Fibroblast of lung (primary cell): ENCODE measurements around the gene MUC6. TPM values are rescaled to one million over a fixed set of nuclear protein-coding genes. Genes with fewer than 3 reads are reported as not detected.

ENCODE experiments used
- DNase-seq, 2 donors: peaks; one replicate each; pipeline versions ENCODE4 v3.0.0 to v3.0.0-alpha.2; 2010; ENCODE audit warnings: low read depth in 2 of 2
- H2AFZ ChIP-seq: 2 replicates; pipeline ENCODE4 v1.5.1; 2012; ENCODE audit warnings: low read length, control low read depth, inconsistent platforms
- H3K27ac ChIP-seq: 2 replicates; pipeline ENCODE4 v1.5.1; 2011; ENCODE audit warnings: low read length, control low read depth; ENCODE audit not compliant: insufficient read depth
- H3K27me3 ChIP-seq: 2 replicates; pipeline ENCODE4 v1.5.1; 2011; ENCODE audit warnings: mild to moderate bottlenecking, low read length; ENCODE audit not compliant: control insufficient read depth, insufficient read depth
- H3K36me3 ChIP-seq: 2 replicates; pipeline ENCODE4 v1.5.1; 2011; ENCODE audit warnings: low read length; ENCODE audit not compliant: control insufficient read depth, insufficient read depth
- H3K4me1 ChIP-seq: 2 replicates; pipeline ENCODE4 v1.5.1; 2011; ENCODE audit warnings: low read length; ENCODE audit not compliant: control insufficient read depth, insufficient read depth; ENCODE audit errors: extremely low read depth
- H3K4me2 ChIP-seq: 2 replicates; pipeline ENCODE4 v1.5.1; 2011; ENCODE audit warnings: low read length, control low read depth; ENCODE audit not compliant: insufficient read depth; ENCODE audit errors: extremely low read depth
- H3K4me3 ChIP-seq, 4 experiments: fragments of 200-600 bp in 1 of 4; sonication (generic) in 1 of 4; replicated peaks in 1 of 4; 2 replicates each; pipeline ENCODE4 v1.5.1; 2011 to 2016; ENCODE audit warnings: low read length in 4 of 4, low read depth in 3 of 4, mild to moderate bottlenecking in 3 of 4, control low read depth in 2 of 4, inconsistent platforms in 1 of 4, mixed read lengths in 1 of 4; ENCODE audit not compliant: insufficient read depth in 1 of 4; ENCODE audit errors: control extremely low read depth in 1 of 4
- H3K79me2 ChIP-seq: 2 replicates; pipeline ENCODE4 v1.5.1; 2012; ENCODE audit warnings: mild to moderate bottlenecking, low read length, inconsistent platforms; ENCODE audit not compliant: control insufficient read depth, insufficient read depth
- H3K9ac ChIP-seq: 2 replicates; pipeline ENCODE4 v1.5.1; 2011; ENCODE audit warnings: mild to moderate bottlenecking, low read length, control low read depth; ENCODE audit not compliant: insufficient read depth
- H3K9me3 ChIP-seq: 2 replicates; pipeline ENCODE4 v1.5.1; 2012; ENCODE audit warnings: low read depth, low read length; ENCODE audit not compliant: control insufficient read depth, insufficient read depth
- H4K20me1 ChIP-seq: 2 replicates; pipeline ENCODE4 v1.5.1; 2011; ENCODE audit warnings: low read length; ENCODE audit not compliant: control insufficient read depth, insufficient read depth; ENCODE audit errors: extremely low read depth
- EZH2 ChIP-seq: IDR thresholded peaks from 2 replicates; pipeline ENCODE4 v1.5.1; 2012; ENCODE audit warnings: low read length, control low read depth, mild to moderate bottlenecking; ENCODE audit errors: missing control alignments
- polyA plus RNA-seq, 2 donors: library from polyadenylated mRNA; depleted of rRNA in 1 of 2; stranded (reverse) in 1 of 2; unstranded in 1 of 2; fragments of >200 nt; gene quantifications; 2 replicates each; pipeline ENCODE4 v1.2.1, GENCODE V29; 2011 to 2012; ENCODE audit warnings: missing spikeins in 1 of 2
- total RNA-seq: library from RNA; depleted of rRNA; stranded (reverse); fragments of >200 nt; gene quantifications from 2 replicates; pipeline ENCODE4 v1.2.1, GENCODE V29; 2014
- TF ChIP-seq, protein P1 (sequence below), 2 donors: IDR thresholded peaks in 1 of 2; conservative IDR thresholded peaks in 1 of 2; 1 replicate in 1 of 2; 2 replicates in 1 of 2; pipeline ENCODE4 v1.5.1; 2011 to 2012; ENCODE audit warnings: low read length in 2 of 2, control low read depth in 1 of 2, inconsistent platforms in 1 of 2, low read depth in 1 of 2, mild to moderate bottlenecking in 1 of 2

The MUC6 gene
- total and polyA plus RNA-seq, 2 donors (not counting 1 experiment from before 2014, with no cell fraction given) = not detected

DNA sequence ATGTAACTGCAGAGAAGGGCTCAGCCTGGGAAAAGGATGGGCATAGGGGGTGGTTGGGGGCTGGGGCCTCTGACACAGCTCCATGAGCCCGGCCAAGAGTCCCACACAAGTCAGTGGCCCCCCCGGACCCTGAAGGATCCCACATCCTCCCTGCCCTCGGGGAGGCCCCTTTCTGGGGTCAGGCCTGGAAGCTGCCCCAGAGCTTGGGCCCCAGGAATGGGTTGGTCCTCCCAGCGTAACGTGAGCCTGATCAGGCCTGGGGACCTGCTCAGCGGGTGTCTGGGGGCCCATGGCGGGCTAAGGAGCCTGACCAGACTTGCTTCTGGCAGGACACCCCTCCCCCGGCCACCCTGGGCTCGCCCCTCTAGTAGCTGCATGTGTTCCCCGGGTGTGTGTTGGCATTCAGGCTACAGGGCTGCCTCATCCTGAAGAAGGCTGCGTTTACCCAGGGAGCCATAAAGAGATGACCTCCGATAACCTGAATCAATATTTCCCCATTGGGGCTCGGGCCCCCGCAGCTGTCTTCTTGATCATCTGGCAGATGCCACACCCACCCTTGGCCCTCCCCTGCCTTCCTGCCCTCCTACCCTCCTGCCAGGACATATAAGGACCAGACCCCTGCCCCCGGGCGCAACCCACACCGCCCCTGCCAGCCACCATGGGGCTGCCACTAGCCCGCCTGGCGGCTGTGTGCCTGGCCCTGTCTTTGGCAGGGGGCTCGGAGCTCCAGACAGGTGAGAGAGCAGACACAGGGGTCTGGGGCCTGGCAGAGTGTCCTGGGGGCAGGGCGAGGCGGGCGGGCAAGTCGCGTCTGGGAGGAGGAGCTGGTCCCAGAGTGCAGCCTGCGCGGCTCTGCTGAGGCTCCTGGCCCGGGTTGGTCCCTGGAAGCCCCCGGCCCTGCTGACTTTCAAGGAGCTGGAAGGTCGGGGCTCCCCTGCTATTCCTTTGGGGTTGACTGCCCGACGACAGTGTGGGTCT lies 38.0 kb upstream of the MUC6 start, which contains the start of gene MUC2:
TSS of gene MUC2 (plus strand) at position 631 of the 978 bp plus-strand sequence.
- no peak for DNase-seq
- Histone ChIP-seq H3K4me2 (no peak within 1 kb of the TSS), H3K79me2 (no peaks in the 10 kb centered on the region), H3K27ac (no peak within 1 kb of the TSS), H3K36me3 (no peaks in the 10 kb centered on the region), H2AFZ (no peak within 1 kb of the TSS), H4K20me1 (no peaks in the 10 kb centered on the region), H3K4me1 (no peaks in the 10 kb centered on the region), H3K9ac (no peak within 1 kb of the TSS), H3K27me3 (no peaks in the 10 kb centered on the region), H3K4me3 (no peak within 1 kb of the TSS), H3K9me3 (no peaks in the 10 kb centered on the region)
- TF ChIP-seq, protein P1, sequence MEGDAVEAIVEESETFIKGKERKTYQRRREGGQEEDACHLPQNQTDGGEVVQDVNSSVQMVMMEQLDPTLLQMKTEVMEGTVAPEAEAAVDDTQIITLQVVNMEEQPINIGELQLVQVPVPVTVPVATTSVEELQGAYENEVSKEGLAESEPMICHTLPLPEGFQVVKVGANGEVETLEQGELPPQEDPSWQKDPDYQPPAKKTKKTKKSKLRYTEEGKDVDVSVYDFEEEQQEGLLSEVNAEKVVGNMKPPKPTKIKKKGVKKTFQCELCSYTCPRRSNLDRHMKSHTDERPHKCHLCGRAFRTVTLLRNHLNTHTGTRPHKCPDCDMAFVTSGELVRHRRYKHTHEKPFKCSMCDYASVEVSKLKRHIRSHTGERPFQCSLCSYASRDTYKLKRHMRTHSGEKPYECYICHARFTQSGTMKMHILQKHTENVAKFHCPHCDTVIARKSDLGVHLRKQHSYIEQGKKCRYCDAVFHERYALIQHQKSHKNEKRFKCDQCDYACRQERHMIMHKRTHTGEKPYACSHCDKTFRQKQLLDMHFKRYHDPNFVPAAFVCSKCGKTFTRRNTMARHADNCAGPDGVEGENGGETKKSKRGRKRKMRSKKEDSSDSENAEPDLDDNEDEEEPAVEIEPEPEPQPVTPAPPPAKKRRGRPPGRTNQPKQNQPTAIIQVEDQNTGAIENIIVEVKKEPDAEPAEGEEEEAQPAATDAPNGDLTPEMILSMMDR (conservative IDR thresholded peaks at IDR 0.05 in 1 of 2, IDR thresholded peaks at IDR 0.05 in 1 of 2; ENCODE audit: low read depth in 1 of 2, low read length in 2 of 2) = no peak
- no peak for TF ChIP-seq EZH2

DNA sequence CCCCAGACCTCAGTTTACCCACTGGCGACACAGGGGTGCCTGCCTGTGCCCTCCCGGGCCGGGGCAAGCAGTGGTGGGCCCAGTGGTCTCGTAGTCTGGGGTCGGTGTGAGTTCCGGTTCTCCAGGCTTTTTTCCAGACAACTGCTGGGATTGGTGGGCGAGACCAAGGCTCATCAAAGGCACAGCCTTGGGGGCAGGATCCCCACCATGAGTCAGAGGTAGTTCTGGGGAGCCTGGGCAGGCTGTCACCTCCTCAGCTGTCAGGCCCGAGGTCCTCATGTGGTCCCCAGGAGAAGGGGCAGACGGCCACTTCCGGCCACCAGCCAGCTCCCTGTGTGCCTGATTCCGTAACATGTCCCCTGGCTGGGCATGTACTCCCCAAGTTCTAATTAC lies 37.3 kb upstream of the MUC6 start:
- Histone ChIP-seq H4K20me1 (no peaks in the 10 kb centered on the region), H3K27me3 (no peaks in the 10 kb centered on the region), H3K4me3 (no peak overlapping the region), H3K27ac (no peak overlapping the region), H3K9ac (no peak overlapping the region), H3K4me1 (no peaks in the 10 kb centered on the region), H3K4me2 (no peak overlapping the region), H3K9me3 (no peaks in the 10 kb centered on the region), H3K79me2 (no peaks in the 10 kb centered on the region), H3K36me3 (no peaks in the 10 kb centered on the region), H2AFZ (no peak overlapping the region)
- no peak for TF ChIP-seq EZH2
- TF ChIP-seq, protein P1 (conservative IDR thresholded peaks at IDR 0.05 in 1 of 2, IDR thresholded peaks at IDR 0.05 in 1 of 2; ENCODE audit: low read depth in 1 of 2, low read length in 2 of 2) = no peak
- no peak for DNase-seq

DNA sequence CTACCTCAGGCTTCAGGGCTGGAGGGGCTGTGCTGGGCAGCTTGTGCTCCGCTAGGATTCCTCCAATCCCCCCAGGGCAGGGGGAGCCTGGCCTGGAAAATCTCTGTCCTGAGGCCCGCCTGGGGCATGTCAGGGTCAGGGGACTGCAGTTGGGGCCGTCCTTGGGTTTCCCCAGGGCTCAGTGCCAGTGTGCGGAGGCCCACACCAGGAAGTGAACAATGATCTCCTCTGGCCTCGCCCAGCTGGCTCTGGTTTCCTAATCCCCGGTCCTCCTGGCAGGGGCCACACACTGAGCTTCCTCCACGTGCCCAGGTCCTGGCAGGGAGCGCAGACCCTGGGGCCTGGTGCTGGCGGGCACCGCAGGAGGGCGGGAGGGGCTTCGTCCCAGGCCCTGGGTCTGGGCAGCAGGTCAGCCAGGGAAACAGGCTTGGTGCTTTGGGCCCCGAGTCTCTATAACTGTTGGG lies 36.8 kb upstream of the MUC6 start:
- Histone ChIP-seq H3K9me3 (no peaks in the 10 kb centered on the region), H3K4me2 (no peak overlapping the region), H3K4me3 (no peak overlapping the region), H3K27ac (no peak overlapping the region), H3K36me3 (no peaks in the 10 kb centered on the region), H3K79me2 (no peaks in the 10 kb centered on the region), H3K4me1 (no peaks in the 10 kb centered on the region), H3K27me3 (no peaks in the 10 kb centered on the region), H2AFZ (no peak overlapping the region), H3K9ac (no peak overlapping the region), H4K20me1 (no peaks in the 10 kb centered on the region)
- DNase-seq = peak; percentile 46 to 53
- no peak for TF ChIP-seq EZH2
- TF ChIP-seq, protein P1 (conservative IDR thresholded peaks at IDR 0.05 in 1 of 2, IDR thresholded peaks at IDR 0.05 in 1 of 2; ENCODE audit: low read depth in 1 of 2, low read length in 2 of 2) = no peak
